Measurements from ENCODE around the gene TTYH3.
"Not testable (repeated sequence)": the region's sequence is repeated elsewhere in the genome, so short reads cannot be mapped to it uniquely, and the experiment has no call there.

DNA sequence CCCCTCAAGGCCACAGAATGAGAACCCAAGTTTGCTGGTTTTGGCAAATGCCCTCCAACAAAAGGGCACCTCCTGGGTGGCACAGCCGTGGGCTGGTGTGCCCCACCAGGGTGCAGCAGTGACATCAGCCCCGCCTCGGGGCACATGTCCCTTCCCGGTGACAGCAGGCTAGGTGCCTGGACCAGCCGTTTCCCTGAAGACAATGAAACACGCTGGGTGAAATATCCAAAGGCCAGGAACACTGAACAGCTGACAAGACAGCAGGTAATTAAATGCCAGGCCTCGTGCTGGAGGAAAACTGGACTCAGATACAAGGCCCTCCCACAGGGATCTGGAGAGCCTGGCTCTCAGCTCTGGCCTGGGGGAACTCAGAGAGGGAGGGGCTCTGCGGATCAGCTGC is 44.8 kb downstream of the TTYH3 start:
- TF ChIP-seq, protein P1, sequence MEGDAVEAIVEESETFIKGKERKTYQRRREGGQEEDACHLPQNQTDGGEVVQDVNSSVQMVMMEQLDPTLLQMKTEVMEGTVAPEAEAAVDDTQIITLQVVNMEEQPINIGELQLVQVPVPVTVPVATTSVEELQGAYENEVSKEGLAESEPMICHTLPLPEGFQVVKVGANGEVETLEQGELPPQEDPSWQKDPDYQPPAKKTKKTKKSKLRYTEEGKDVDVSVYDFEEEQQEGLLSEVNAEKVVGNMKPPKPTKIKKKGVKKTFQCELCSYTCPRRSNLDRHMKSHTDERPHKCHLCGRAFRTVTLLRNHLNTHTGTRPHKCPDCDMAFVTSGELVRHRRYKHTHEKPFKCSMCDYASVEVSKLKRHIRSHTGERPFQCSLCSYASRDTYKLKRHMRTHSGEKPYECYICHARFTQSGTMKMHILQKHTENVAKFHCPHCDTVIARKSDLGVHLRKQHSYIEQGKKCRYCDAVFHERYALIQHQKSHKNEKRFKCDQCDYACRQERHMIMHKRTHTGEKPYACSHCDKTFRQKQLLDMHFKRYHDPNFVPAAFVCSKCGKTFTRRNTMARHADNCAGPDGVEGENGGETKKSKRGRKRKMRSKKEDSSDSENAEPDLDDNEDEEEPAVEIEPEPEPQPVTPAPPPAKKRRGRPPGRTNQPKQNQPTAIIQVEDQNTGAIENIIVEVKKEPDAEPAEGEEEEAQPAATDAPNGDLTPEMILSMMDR (IDR thresholded peaks at IDR 0.05): not testable (repeated sequence)
- not testable (repeated sequence) for TF ChIP-seq POLR2A, EP300 (IDR thresholded peaks at IDR 0.05)
